Spleen (tissue), 11 donors: ENCODE measurements around the gene RFC2. TPM values are rescaled to one million over a fixed set of nuclear protein-coding genes. Genes with fewer than 3 reads are reported as not detected.
"Not testable (repeated sequence)": the region's sequence is repeated elsewhere in the genome, so short reads cannot be mapped to it uniquely, and the experiment has no call there.

Experiments used
- DNase-seq: peaks from one replicate; pipeline ENCODE4 v3.0.0-alpha.2; 2020
- H3K27ac ChIP-seq, 8 donors: fragments of 200-600 bp; sonication (generic) in 7 of 8; 1 replicate in 4 of 8; 2 replicates in 4 of 8; pipeline versions ENCODE4 v1.5.0 to v1.8.0; 2016 to 2021; ENCODE audit warnings: inconsistent platforms in 4 of 8, mild to moderate bottlenecking in 4 of 8, moderate library complexity in 1 of 8
- H3K27me3 ChIP-seq, 7 donors: fragments of 200-600 bp; sonication (generic) in 6 of 7; replicated peaks in 1 of 7; 1 replicate in 4 of 7; 2 replicates in 3 of 7; pipeline versions ENCODE4 v1.5.0 to v1.8.0; 2016 to 2021; ENCODE audit warnings: inconsistent platforms in 3 of 7, mild to moderate bottlenecking in 1 of 7
- H3K36me3 ChIP-seq, 6 donors: fragments of 200-600 bp; sonication (generic) in 5 of 6; 1 replicate in 4 of 6; 2 replicates in 2 of 6; pipeline versions ENCODE4 v1.5.0 to v1.8.0; 2016 to 2021; ENCODE audit warnings: inconsistent platforms in 2 of 6
- H3K4me1 ChIP-seq, 6 donors: fragments of 200-600 bp; sonication (generic) in 5 of 6; 1 replicate in 3 of 6; 2 replicates in 3 of 6; pipeline versions ENCODE4 v1.5.0 to v1.8.0; 2016 to 2021; ENCODE audit warnings: inconsistent platforms in 3 of 6
- H3K4me3 ChIP-seq, 8 donors: fragments of 200-600 bp; sonication (generic) in 7 of 8; 1 replicate in 4 of 8; 2 replicates in 4 of 8; pipeline versions ENCODE4 v1.5.0 to v1.8.0; 2016 to 2021; ENCODE audit warnings: inconsistent platforms in 4 of 8, mild to moderate bottlenecking in 4 of 8, moderate library complexity in 2 of 8
- H3K9me3 ChIP-seq, 8 donors: fragments of 200-600 bp; sonication (generic) in 7 of 8; 1 replicate in 4 of 8; 2 replicates in 4 of 8; pipeline versions ENCODE4 v1.5.0 to v1.8.0; 2016 to 2021; ENCODE audit warnings: inconsistent platforms in 4 of 8
- POLR2A ChIP-seq, 3 donors: fragments of 450-650 bp; IDR thresholded peaks; one replicate each; pipeline ENCODE4 v1.5.1; 2017; ENCODE audit warnings: antibody characterized with exemption in 3 of 3, mild to moderate bottlenecking in 1 of 3
- POLR2AphosphoS5 ChIP-seq, 3 donors: sonication (generic); formaldehyde crosslinking; IDR thresholded peaks; one replicate each; pipeline ENCODE4 v1.5.1; 2017; ENCODE audit warnings: antibody characterized with exemption in 3 of 3
- WGBS, 5 donors: extraction: QIAGEN DNeasy Blood & Tissue Kit in 3 of 5; methylation state at CpG; one replicate each; pipeline versions ENCODE4 v1.1.5 to v1.1.7; 2013 to 2018; 5-methylcytosine and 5-hydroxymethylcytosine counted together
- intact Hi-C: fragments of 100-400 bp; cut with DNase I; formaldehyde crosslinking; loops from one replicate; pipeline ENCODE4 v1.15.0; 2023; ENCODE audit warnings: low total_unique reads
- polyA plus RNA-seq, 3 donors: library from polyadenylated mRNA; stranded (reverse); fragments of 200-250 nt; gene quantifications; one replicate each; pipeline ENCODE4 v1.2.1, GENCODE V29; 2013
- total RNA-seq, 7 donors: library from RNA; depleted of rRNA in 3 of 7; stranded (reverse); fragments of >200 nt in 3 of 7; fragmentation: NEBNext Ultra II Directional in 4 of 7; extraction: Animal tissue kit (Norgen Biotek cat#: 25700) in 4 of 7; gene quantifications; one replicate each; pipeline versions ENCODE4 v1.1.0 to v1.2.1, GENCODE V29; 2016 to 2021
- TF ChIP-seq, protein P1 (sequence below), 11 experiments: fragments of 200-600 bp in 7 of 11; fragments of 450-650 bp in 4 of 11; sonication (generic) in 4 of 11; IDR thresholded peaks in 8 of 11; conservative IDR thresholded peaks in 3 of 11; 1 replicate in 7 of 11; 2 replicates in 4 of 11; pipeline versions ENCODE4 v1.4.0 to v1.8.0; 2016 to 2021; ENCODE audit warnings: antibody characterized with exemption in 11 of 11, inconsistent platforms in 4 of 11, mild to moderate bottlenecking in 1 of 11
- donor health status: healthy with polysubstance abuse.
- donor health status: DM: no; HTN: no; CAD: no; lungs with moderate emphysema.
- donor health status: DM: no; HTN: no; CAD: no.
- donor health status: Bipolar disorder and iron deficiency.
- donor health status: healthy.
- donor health status: DM: no; HTN: no; CAD: no.
- donor health status: DM: yes; HTN: yes; CAD: no.

The RFC2 gene
- total and polyA plus RNA-seq, 10 donors = 7.5 to 25.0 (median 19.9) TPM

DNA sequence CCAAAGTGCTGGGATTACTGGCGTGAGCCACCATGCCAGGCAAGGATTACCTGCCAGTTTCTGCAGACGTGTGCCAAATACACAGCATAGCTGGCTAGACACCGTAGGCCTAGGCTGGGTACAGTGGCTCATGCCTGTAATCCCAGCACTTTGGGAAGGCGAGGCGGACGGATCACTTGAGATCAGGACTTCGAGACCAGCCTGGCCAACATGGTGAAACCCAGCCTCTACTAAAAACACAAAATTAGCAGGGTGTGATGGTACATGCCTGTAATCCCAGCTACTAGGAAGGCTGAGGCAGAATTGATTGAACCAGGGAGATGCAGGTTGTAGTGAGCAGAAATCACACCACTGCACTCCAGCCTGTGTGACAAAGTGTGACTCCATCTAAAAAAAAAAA lies 868 bp downstream of the RFC2 start:
- H3K4me1 ChIP-seq = peaks cover 16 to 46% (median 40%) of the 10 kb centered on the region in 6 donors
- intact Hi-C loops = no loop called here
- H3K36me3 ChIP-seq = peaks cover 0 to 43% (median 31%) of the 10 kb centered on the region in 6 donors
- no peaks in the 10 kb centered on the region for H3K9me3 ChIP-seq
- H3K4me3 ChIP-seq = peak overlapping the region in 7 of 8 donors; percentile 61 to 94 (median 75)
- TF ChIP-seq POLR2A (IDR thresholded peaks at IDR 0.05) = no peak
- TF ChIP-seq POLR2AphosphoS5 (IDR thresholded peaks at IDR 0.05) = no peak
- TF ChIP-seq, protein P1, sequence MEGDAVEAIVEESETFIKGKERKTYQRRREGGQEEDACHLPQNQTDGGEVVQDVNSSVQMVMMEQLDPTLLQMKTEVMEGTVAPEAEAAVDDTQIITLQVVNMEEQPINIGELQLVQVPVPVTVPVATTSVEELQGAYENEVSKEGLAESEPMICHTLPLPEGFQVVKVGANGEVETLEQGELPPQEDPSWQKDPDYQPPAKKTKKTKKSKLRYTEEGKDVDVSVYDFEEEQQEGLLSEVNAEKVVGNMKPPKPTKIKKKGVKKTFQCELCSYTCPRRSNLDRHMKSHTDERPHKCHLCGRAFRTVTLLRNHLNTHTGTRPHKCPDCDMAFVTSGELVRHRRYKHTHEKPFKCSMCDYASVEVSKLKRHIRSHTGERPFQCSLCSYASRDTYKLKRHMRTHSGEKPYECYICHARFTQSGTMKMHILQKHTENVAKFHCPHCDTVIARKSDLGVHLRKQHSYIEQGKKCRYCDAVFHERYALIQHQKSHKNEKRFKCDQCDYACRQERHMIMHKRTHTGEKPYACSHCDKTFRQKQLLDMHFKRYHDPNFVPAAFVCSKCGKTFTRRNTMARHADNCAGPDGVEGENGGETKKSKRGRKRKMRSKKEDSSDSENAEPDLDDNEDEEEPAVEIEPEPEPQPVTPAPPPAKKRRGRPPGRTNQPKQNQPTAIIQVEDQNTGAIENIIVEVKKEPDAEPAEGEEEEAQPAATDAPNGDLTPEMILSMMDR (IDR thresholded peaks at IDR 0.05 in 8 of 11, conservative IDR thresholded peaks at IDR 0.05 in 3 of 11) = no peak
- DNase-seq = no peak
- 64 to 79% (median 75%) methylated on average over 7 of the region's 7 CpGs for WGBS, 5 donors
- peak overlapping the region in 4 of 8 donors; percentile 92 to 97 (median 95) for H3K27ac ChIP-seq
- H3K27me3 ChIP-seq = no peaks in the 10 kb centered on the region

- peaks cover 0 to 48% (median 35%) of the 10 kb centered on the region in 6 donors for H3K36me3 ChIP-seq
- peak overlapping the region in 1 of 8 donors; percentile 97 for H3K27ac ChIP-seq
- peaks cover 16 to 46% (median 40%) of the 10 kb centered on the region in 6 donors for H3K4me1 ChIP-seq
- no peaks in the 10 kb centered on the region for H3K9me3 ChIP-seq
- no peak for DNase-seq
- TF ChIP-seq POLR2A (IDR thresholded peaks at IDR 0.05) (no peak), POLR2AphosphoS5 (IDR thresholded peaks at IDR 0.05) (no peak)
- TF ChIP-seq, protein P1 (IDR thresholded peaks at IDR 0.05 in 8 of 11, conservative IDR thresholded peaks at IDR 0.05 in 3 of 11) = no peak
- WGBS, 5 donors = 65 to 81% (median 76%) methylated on average over 5 of the region's 5 CpGs
- H3K4me3 ChIP-seq = peak overlapping the region in 2 of 8 donors; percentile 73 to 94
- no peaks in the 10 kb centered on the region for H3K27me3 ChIP-seq
- intact Hi-C loops = no loop called here
Observed at GRCh38 chr7:74252893-74253292, 1.3 kb downstream of the RFC2 start.

GRCh38 chr7:74249058-74249457 lies 5.1 kb downstream of the RFC2 start:
- intact Hi-C loops, H3K27me3 ChIP-seq, H3K9me3 ChIP-seq, H3K4me3 ChIP-seq, DNase-seq, H3K27ac ChIP-seq: not testable (repeated sequence)
- WGBS, 5 donors = 94 to 98% (median 97%) methylated on average over 10 of the region's 10 CpGs
- H3K4me1 ChIP-seq = peaks cover 9 to 19% (median 15%) of the 10 kb centered on the region in 6 donors
- peaks cover 0 to 86% (median 63%) of the 10 kb centered on the region in 6 donors for H3K36me3 ChIP-seq

- peaks cover 4 to 17% (median 9%) of the 10 kb centered on the region in 6 donors for H3K4me1 ChIP-seq
- WGBS, 5 donors = 93 to 98% (median 96%) methylated on average over 6 of the region's 6 CpGs
- no peaks in the 10 kb centered on the region for H3K9me3 ChIP-seq
- intact Hi-C loops = no loop called here
- no peak overlapping the region for H3K4me3 ChIP-seq
- peaks cover 0 to 95% (median 65%) of the 10 kb centered on the region in 6 donors for H3K36me3 ChIP-seq
- TF ChIP-seq POLR2AphosphoS5 (IDR thresholded peaks at IDR 0.05) = no peak
- TF ChIP-seq, protein P1 (IDR thresholded peaks at IDR 0.05 in 8 of 11, conservative IDR thresholded peaks at IDR 0.05 in 3 of 11) = no peak
- TF ChIP-seq POLR2A (IDR thresholded peaks at IDR 0.05) = no peak
- no peaks in the 10 kb centered on the region for H3K27me3 ChIP-seq
- no peak for DNase-seq
- H3K27ac ChIP-seq = no peak overlapping the region
Observed at GRCh38 chr7:74248156-74248555, 6.0 kb downstream of the RFC2 start.
